ENCODE data around the gene PSD4.

DNA sequence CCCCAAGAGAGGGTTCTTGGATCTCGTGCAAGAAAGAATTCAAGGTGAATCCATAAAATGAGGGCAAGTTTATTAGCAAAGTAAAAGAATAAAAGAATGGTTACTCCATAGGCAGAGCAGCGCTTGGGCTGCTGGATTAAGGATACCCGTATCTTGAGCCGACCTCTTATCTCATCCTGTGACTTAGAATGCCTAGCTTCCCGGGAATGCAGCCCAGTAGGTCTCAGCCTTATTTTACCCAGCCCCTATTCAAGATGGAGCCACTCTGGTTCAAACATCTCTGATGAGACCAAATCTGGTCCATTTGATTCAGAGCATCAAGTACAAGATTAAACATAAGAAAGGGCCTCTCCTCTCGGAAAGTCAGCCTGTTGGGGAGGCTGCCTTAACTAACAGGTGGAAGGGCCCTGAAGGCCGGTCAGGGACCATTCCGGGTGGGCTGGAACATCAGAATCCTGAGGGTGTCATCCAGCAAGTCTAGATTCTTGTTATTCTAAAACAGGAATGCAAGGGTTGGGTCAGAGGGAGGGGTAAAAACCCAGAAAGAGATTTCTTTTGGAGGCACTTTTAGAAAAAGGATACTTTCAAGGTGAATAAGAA is 5.8 kb downstream of the PSD4 start:
- TF ChIP-seq EZH2phosphoT487 (IDR thresholded peaks at IDR 0.05; ENCODE audit: borderline replicate concordance, low read depth): no peak
- TF ChIP-seq, protein P1, sequence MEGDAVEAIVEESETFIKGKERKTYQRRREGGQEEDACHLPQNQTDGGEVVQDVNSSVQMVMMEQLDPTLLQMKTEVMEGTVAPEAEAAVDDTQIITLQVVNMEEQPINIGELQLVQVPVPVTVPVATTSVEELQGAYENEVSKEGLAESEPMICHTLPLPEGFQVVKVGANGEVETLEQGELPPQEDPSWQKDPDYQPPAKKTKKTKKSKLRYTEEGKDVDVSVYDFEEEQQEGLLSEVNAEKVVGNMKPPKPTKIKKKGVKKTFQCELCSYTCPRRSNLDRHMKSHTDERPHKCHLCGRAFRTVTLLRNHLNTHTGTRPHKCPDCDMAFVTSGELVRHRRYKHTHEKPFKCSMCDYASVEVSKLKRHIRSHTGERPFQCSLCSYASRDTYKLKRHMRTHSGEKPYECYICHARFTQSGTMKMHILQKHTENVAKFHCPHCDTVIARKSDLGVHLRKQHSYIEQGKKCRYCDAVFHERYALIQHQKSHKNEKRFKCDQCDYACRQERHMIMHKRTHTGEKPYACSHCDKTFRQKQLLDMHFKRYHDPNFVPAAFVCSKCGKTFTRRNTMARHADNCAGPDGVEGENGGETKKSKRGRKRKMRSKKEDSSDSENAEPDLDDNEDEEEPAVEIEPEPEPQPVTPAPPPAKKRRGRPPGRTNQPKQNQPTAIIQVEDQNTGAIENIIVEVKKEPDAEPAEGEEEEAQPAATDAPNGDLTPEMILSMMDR (IDR thresholded peaks at IDR 0.05): no peak
- TF ChIP-seq, protein P2, sequence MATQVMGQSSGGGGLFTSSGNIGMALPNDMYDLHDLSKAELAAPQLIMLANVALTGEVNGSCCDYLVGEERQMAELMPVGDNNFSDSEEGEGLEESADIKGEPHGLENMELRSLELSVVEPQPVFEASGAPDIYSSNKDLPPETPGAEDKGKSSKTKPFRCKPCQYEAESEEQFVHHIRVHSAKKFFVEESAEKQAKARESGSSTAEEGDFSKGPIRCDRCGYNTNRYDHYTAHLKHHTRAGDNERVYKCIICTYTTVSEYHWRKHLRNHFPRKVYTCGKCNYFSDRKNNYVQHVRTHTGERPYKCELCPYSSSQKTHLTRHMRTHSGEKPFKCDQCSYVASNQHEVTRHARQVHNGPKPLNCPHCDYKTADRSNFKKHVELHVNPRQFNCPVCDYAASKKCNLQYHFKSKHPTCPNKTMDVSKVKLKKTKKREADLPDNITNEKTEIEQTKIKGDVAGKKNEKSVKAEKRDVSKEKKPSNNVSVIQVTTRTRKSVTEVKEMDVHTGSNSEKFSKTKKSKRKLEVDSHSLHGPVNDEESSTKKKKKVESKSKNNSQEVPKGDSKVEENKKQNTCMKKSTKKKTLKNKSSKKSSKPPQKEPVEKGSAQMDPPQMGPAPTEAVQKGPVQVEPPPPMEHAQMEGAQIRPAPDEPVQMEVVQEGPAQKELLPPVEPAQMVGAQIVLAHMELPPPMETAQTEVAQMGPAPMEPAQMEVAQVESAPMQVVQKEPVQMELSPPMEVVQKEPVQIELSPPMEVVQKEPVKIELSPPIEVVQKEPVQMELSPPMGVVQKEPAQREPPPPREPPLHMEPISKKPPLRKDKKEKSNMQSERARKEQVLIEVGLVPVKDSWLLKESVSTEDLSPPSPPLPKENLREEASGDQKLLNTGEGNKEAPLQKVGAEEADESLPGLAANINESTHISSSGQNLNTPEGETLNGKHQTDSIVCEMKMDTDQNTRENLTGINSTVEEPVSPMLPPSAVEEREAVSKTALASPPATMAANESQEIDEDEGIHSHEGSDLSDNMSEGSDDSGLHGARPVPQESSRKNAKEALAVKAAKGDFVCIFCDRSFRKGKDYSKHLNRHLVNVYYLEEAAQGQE (IDR thresholded peaks at IDR 0.05; ENCODE audit: low read depth, low read length): no peak
- TF ChIP-seq MXI1 (IDR thresholded peaks at IDR 0.05; ENCODE audit: low read depth, low read length): no peak
- TF ChIP-seq JUND (IDR thresholded peaks at IDR 0.05): no peak
- no peak for TF ChIP-seq FOXM1 (IDR thresholded peaks at IDR 0.05; ENCODE audit: low read depth)
- no peak for TF ChIP-seq RXRA (IDR thresholded peaks at IDR 0.05; ENCODE audit: borderline replicate concordance, low read depth)
- TF ChIP-seq, protein P3, sequence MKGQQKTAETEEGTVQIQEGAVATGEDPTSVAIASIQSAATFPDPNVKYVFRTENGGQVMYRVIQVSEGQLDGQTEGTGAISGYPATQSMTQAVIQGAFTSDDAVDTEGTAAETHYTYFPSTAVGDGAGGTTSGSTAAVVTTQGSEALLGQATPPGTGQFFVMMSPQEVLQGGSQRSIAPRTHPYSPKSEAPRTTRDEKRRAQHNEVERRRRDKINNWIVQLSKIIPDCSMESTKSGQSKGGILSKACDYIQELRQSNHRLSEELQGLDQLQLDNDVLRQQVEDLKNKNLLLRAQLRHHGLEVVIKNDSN (IDR thresholded peaks at IDR 0.05; ENCODE audit: borderline replicate concordance, low read depth): no peak
- TF ChIP-seq EP300 (IDR thresholded peaks at IDR 0.05; ENCODE audit: borderline replicate concordance in 1 of 2, low read depth in 1 of 2, low read length in 1 of 2): no peak
- TF ChIP-seq MEF2A (IDR thresholded peaks at IDR 0.05; ENCODE audit: borderline replicate concordance, low read depth): no peak
- TF ChIP-seq, protein P4, sequence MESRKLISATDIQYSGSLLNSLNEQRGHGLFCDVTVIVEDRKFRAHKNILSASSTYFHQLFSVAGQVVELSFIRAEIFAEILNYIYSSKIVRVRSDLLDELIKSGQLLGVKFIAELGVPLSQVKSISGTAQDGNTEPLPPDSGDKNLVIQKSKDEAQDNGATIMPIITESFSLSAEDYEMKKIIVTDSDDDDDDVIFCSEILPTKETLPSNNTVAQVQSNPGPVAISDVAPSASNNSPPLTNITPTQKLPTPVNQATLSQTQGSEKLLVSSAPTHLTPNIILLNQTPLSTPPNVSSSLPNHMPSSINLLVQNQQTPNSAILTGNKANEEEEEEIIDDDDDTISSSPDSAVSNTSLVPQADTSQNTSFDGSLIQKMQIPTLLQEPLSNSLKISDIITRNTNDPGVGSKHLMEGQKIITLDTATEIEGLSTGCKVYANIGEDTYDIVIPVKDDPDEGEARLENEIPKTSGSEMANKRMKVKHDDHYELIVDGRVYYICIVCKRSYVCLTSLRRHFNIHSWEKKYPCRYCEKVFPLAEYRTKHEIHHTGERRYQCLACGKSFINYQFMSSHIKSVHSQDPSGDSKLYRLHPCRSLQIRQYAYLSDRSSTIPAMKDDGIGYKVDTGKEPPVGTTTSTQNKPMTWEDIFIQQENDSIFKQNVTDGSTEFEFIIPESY (IDR thresholded peaks at IDR 0.05; ENCODE audit: borderline replicate concordance, low read depth): no peak
- no peak for TF ChIP-seq TAF1 (IDR thresholded peaks at IDR 0.05; ENCODE audit: borderline replicate concordance, low read depth, low read length)
- TF ChIP-seq, protein P5, sequence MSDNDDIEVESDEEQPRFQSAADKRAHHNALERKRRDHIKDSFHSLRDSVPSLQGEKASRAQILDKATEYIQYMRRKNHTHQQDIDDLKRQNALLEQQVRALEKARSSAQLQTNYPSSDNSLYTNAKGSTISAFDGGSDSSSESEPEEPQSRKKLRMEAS (IDR thresholded peaks at IDR 0.05; ENCODE audit: low read depth): no peak
- TF ChIP-seq YY1 (IDR thresholded peaks at IDR 0.05; ENCODE audit: low read depth): no peak

Data from SK-N-SH (cell line).